ENCODE results near the gene ULK4. TPM values are rescaled to one million over a fixed set of nuclear protein-coding genes. Genes with fewer than 3 reads are reported as not detected.

Gene ULK4
- total RNA-seq, 1 experiment from 2014 or later, result 4.2 TPM

DNA sequence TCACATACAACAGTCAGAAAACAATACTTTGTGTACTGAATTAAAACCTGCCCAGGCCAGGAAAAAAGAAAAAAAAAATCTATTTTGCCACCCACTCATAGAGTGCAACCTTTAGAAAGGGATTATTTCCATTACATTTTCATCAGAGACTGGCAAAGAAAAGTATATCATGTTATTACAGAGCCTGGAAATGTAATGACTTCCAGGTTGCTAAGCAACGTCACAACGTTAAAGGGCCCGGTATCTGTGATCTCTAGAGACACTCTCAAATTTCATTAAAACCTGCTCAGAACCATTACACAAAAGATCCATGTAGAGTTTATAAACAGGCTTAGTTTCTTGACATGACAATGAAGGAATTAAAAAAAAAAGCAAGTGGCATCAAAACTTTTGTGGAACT, 592.1 kb downstream of the ULK4 start:
- POLR2A ChIA-PET, result no interaction called here
- Mint-ChIP-seq H3K4me1 (ENCODE audit: low read depth, unreplicated experiment) (no peaks in the 10 kb centered on the region), H3K27me3 (ENCODE audit: insufficient read depth, unreplicated experiment) (no peaks in the 10 kb centered on the region), H3K36me3 (ENCODE audit: insufficient read depth, unreplicated experiment) (no peaks in the 10 kb centered on the region), H3K27ac (ENCODE audit: unreplicated experiment) (no peak overlapping the region), H3K4me3 (ENCODE audit: unreplicated experiment) (no peak overlapping the region), H3K9me3 (ENCODE audit: unreplicated experiment) (peaks cover 8% of the 10 kb centered on the region)
- TF ChIP-seq CTCF (IDR thresholded peaks at IDR 0.05; ENCODE audit: insufficient read depth in 1 of 2, low read depth in 1 of 2, low read length in 1 of 2, severe bottlenecking in 1 of 2, unreplicated experiment in 1 of 2), result no peak
- H3K4me1 ChIP-seq, result no peaks in the 10 kb centered on the region
- DNase-seq, result no peak
- BruUV-seq (replicated peaks), result no TSS peak
- H3K4me3 ChIP-seq (ENCODE audit: low read depth, low read length), result no peak overlapping the region
- CTCF ChIA-PET, result no interaction called here
- H3K36me3 ChIP-seq (ENCODE audit: control insufficient read depth, insufficient read depth, low read length), result no peaks in the 10 kb centered on the region
- H3K9me3 ChIP-seq, result no peaks in the 10 kb centered on the region
- intact Hi-C loops (cut with micrococcal nuclease; ENCODE audit: unreplicated experiment), result loop anchor here (5.0 kb wide), 1 partner anchor 512 kb away; no protein-coding TSS in a partner anchor
- no peaks in the 10 kb centered on the region for H3K27me3 ChIP-seq (replicated peaks; ENCODE audit: control insufficient read depth, insufficient read depth, low read length)

GRCh38 chr3:41365973-41366372, 595.9 kb downstream of the ULK4 start:
- Mint-ChIP-seq H3K4me3 (ENCODE audit: unreplicated experiment) (no peak overlapping the region), H3K27ac (ENCODE audit: unreplicated experiment) (no peak overlapping the region), H3K27me3 (ENCODE audit: insufficient read depth, unreplicated experiment) (no peaks in the 10 kb centered on the region), H3K4me1 (ENCODE audit: low read depth, unreplicated experiment) (no peaks in the 10 kb centered on the region), H3K36me3 (ENCODE audit: insufficient read depth, unreplicated experiment) (no peaks in the 10 kb centered on the region), H3K9me3 (ENCODE audit: unreplicated experiment) (no peaks in the 10 kb centered on the region)
- TF ChIP-seq CTCF (IDR thresholded peaks at IDR 0.05; ENCODE audit: insufficient read depth in 1 of 2, low read depth in 1 of 2, low read length in 1 of 2, severe bottlenecking in 1 of 2, unreplicated experiment in 1 of 2), result no peak
- H3K36me3 ChIP-seq (ENCODE audit: control insufficient read depth, insufficient read depth, low read length), result no peaks in the 10 kb centered on the region
- no peak for DNase-seq
- intact Hi-C loops (cut with micrococcal nuclease; ENCODE audit: unreplicated experiment), result loop anchor here (5.0 kb wide), 1 partner anchor 516 kb away; no protein-coding TSS in a partner anchor
- no TSS peak for BruUV-seq (replicated peaks)
- H3K4me3 ChIP-seq (ENCODE audit: low read depth, low read length), result no peak overlapping the region
- H3K4me1 ChIP-seq, result no peaks in the 10 kb centered on the region
- CTCF ChIA-PET, result no interaction called here
- no peaks in the 10 kb centered on the region for H3K27me3 ChIP-seq (replicated peaks; ENCODE audit: control insufficient read depth, insufficient read depth, low read length)
- no peaks in the 10 kb centered on the region for H3K9me3 ChIP-seq
- POLR2A ChIA-PET, result no interaction called here

DNA sequence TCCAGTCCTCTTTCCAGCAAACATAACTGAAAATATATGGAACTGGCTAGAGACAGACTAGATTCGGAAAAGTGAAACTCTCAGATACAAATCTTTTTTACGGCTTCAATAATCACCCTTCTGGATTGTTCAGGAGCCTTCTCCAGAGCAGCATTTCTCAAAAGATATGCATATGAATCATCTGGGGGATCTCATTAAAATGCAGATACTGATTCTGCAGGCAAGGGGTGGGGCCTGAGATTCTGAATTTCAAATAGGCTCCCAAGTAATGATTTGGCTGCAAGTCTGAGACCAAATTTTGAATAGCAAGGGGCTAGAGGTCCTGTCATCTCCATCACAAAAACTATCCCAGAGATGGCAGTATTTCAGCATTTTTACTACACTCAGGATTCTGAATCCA, 597.2 kb downstream of the ULK4 start:
- Mint-ChIP-seq H3K9me3 (ENCODE audit: unreplicated experiment) (no peaks in the 10 kb centered on the region), H3K36me3 (ENCODE audit: insufficient read depth, unreplicated experiment) (no peaks in the 10 kb centered on the region), H3K27me3 (ENCODE audit: insufficient read depth, unreplicated experiment) (no peaks in the 10 kb centered on the region), H3K4me1 (ENCODE audit: low read depth, unreplicated experiment) (no peaks in the 10 kb centered on the region), H3K4me3 (ENCODE audit: unreplicated experiment) (no peak overlapping the region), H3K27ac (ENCODE audit: unreplicated experiment) (no peak overlapping the region)
- POLR2A ChIA-PET, result no interaction called here
- Histone ChIP-seq H3K9me3 (no peaks in the 10 kb centered on the region), H3K4me3 (ENCODE audit: low read depth, low read length) (no peak overlapping the region), H3K27me3 (replicated peaks; ENCODE audit: control insufficient read depth, insufficient read depth, low read length) (no peaks in the 10 kb centered on the region), H3K4me1 (no peaks in the 10 kb centered on the region), H3K36me3 (ENCODE audit: control insufficient read depth, insufficient read depth, low read length) (no peaks in the 10 kb centered on the region)
- DNase-seq, result no peak
- TF ChIP-seq CTCF (IDR thresholded peaks at IDR 0.05; ENCODE audit: insufficient read depth in 1 of 2, low read depth in 1 of 2, low read length in 1 of 2, severe bottlenecking in 1 of 2, unreplicated experiment in 1 of 2), result no peak
- CTCF ChIA-PET, result no interaction called here
- intact Hi-C loops (cut with micrococcal nuclease; ENCODE audit: unreplicated experiment), result loop anchor here (5.0 kb wide), 1 partner anchor 518 kb away; no protein-coding TSS in a partner anchor
- no TSS peak for BruUV-seq (replicated peaks)
